ENCODE measurements around the gene COMMD6. TPM values are rescaled to one million over a fixed set of nuclear protein-coding genes. Genes with fewer than 3 reads are reported as not detected.

The COMMD6 gene
- total RNA-seq, 1 experiment from 2014 or later, result 50.9 TPM

- no peak for DNase-seq (ENCODE audit: low spot score)
Measured at GRCh38 chr13:75530549-75530961, 7.1 kb downstream of the COMMD6 start.

GRCh38 chr13:75521956-75522355, 15.7 kb downstream of the COMMD6 start:
- no peak for DNase-seq (ENCODE audit: low spot score)

GRCh38 chr13:75518439-75519088, 19.1 kb downstream of the COMMD6 start:
- DNase-seq (ENCODE audit: low spot score), result no peak

GRCh38 chr13:75514080-75514995, 23.3 kb downstream of the COMMD6 start:
- DNase-seq (ENCODE audit: low spot score), result no peak

GRCh38 chr13:75513271-75513670, 24.4 kb downstream of the COMMD6 start:
- DNase-seq (ENCODE audit: low spot score), result no peak

GRCh38 chr13:75512253-75512652, 25.4 kb downstream of the COMMD6 start:
- no peak for DNase-seq (ENCODE audit: low spot score)

GRCh38 chr13:75511051-75511625, 26.5 kb downstream of the COMMD6 start:
- DNase-seq (ENCODE audit: low spot score), result no peak

DNA sequence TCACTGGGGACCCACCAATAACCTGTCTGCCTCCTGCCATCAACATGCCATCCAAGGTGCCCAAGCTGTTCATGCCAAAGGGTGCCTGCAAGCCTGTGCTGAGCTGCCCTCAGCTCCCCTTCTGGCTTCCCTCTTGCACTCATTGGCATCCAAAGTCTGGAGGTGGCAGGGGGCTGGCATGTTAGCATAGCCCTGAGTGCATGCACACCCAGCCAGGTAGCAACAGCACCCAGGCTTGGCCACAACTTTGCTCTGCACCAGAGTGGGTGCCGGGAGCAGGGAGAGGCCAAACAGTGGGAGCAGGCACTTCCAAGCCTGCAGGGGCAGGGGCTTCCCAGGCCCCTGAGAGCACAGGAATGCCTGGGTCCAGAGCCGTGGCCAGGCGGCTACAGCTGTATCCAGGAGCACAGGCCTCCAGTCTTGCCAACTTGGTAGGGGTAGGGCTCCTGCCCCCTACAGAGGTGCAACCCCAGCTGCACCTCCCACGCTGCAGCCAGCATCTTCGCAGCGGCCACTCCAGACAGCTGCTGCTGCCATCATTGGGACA, 29.6 kb downstream of the COMMD6 start:
- no peak for DNase-seq (ENCODE audit: low spot score)

DNA sequence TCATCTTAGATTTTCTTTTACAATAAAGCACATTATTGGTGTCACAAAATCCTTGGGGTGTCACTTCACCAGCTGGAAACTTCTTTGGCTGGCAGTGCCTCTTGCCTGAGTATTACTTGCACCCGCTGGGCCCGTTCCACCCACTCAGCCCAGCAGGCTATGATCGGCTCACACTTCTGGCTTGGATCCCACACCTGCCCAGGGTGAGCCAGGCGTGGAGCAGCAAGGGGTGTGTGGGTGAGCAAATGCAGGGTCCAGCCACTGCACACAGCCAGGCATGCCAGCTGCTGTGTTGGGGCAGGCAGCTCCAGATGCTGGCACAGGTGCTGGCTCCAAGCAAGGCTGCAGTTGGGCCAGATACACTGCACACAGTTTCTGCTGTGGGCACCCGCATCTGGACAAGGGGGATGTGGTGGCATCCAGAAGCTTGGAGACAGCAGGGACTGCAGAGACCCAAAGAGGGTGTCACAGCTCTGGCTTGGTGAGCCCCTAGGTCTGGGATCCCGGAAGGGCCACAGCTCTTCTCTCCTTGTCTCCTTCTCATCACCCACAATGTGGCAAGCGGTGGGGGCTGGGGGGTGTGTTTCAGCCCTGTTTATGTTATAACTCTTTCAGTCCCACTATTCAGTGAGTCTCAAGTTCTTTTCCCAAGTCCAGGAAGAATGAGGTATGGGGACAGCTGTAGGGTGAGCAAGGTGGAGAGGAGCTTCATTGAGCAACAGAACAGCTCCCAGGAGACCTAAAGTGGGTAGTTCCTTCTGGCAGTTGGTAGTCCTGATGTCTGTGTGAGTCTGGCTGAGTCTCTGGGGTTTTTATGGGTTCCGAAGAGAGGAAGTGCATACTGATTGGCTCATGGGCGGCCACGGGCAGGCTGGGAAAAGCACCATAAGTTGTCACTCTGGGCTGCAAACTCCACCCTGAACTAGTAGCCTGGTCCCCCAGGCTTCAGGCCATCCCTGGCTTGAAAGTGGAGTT, 30.3 kb downstream of the COMMD6 start:
- no peak for DNase-seq (ENCODE audit: low spot score)

- no peak for DNase-seq (ENCODE audit: low spot score)
Measured at GRCh38 chr13:75506018-75506417, 31.6 kb downstream of the COMMD6 start.

- DNase-seq (ENCODE audit: low spot score), result no peak
Measured at GRCh38 chr13:75505327-75505726, 32.3 kb downstream of the COMMD6 start.

- DNase-seq (ENCODE audit: low spot score), result no peak
Measured at GRCh38 chr13:75495938-75496337, 41.7 kb downstream of the COMMD6 start.

DNA sequence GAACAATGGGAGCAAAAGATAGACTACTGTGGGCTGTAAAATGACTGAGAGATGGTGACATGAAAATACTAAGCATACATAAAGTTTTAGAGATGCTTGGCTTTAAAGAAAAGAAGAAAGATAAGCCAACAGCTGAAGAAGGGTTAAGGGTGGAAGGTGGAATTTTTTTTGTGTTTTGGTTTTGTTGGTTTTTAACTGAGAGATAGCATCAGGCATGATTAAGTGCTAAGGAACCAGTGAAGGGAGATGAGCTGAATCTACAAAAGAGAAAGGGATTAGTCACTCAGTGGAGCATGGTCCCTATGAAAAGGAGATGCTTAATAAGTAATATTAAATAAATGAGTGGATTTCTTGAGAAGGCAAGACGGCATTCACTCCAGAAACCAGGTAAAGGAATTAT, 43.1 kb downstream of the COMMD6 start:
- no peak for DNase-seq (ENCODE audit: low spot score)

GRCh38 chr13:75493156-75493555, 44.5 kb downstream of the COMMD6 start:
- DNase-seq (ENCODE audit: low spot score), result no peak

GRCh38 chr13:75492389-75492788, 45.3 kb downstream of the COMMD6 start:
- DNase-seq (ENCODE audit: low spot score), result no peak

- DNase-seq (ENCODE audit: low spot score), result no peak
Measured at GRCh38 chr13:75491376-75491775, 46.3 kb downstream of the COMMD6 start.

DNA sequence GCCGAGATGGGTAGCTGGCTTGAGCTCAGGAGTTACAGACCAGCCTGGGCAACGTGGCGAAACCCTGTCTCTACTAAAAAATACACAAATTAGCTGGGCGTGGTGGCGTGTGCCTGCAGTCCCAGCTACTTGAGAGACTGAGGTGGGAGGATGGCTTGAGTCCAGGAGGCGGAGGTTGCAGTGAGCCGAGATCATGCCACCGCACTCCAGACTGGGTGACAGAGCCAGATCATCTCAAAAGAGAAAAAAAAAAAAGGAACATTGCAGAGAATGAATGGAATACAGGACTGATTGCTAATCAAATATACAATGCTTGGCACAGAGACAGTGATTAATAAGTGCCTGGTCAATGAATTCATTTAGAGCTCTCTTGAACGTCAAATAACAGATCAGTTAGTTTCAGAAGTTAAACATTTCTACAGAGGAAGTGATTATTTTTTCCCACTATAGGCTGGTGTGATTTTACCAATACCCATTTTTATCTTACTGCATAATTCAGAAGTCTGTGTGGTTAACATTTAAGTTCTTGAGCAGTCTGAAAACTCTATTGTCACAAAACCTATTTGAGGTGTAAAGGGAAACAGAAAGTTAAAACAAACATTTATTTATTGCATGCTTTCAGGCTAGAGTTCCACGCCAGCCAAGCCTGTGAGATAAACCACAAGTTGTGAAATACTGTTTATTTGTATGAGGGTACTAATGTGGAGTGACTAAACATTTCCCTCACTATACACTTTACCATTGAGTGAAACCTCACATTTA, 48.0 kb downstream of the COMMD6 start:
- peak; percentile 32 for DNase-seq (ENCODE audit: low spot score)

- peak; percentile 52 for DNase-seq (ENCODE audit: low spot score)
Measured at GRCh38 chr13:75486146-75487062, 51.2 kb downstream of the COMMD6 start.
